Stimulated activated memory B cell treated with anti-CD40 and anti-IgM and Interleukin-4, amounts not matched to agents 10 μg/mL and 1 μg/mL and 100 μg/mL, for 72 hours (primary cell): Measurements from ENCODE around the gene GALNT14.

ENCODE experiments used
- ATAC-seq: fragments of 150-1000 bp; cut with Tn5 transposase; 2 replicates; pipeline ENCODE4 v1.10.0; 2021
- H3K27ac Mint-ChIP-seq: one replicate; pipeline ENCODE4 v1.8.0; 2022; ENCODE audit warnings: mild to moderate bottlenecking, mixed read lengths
- H3K27me3 Mint-ChIP-seq: one replicate; pipeline ENCODE4 v1.8.0; 2022; ENCODE audit warnings: mixed read lengths
- H3K36me3 Mint-ChIP-seq: one replicate; pipeline ENCODE4 v1.8.0; 2022; ENCODE audit warnings: mixed read lengths
- H3K4me1 Mint-ChIP-seq: one replicate; pipeline ENCODE4 v1.8.0; 2022; ENCODE audit warnings: mixed read lengths
- H3K4me3 Mint-ChIP-seq: one replicate; pipeline ENCODE4 v1.8.0; 2022; ENCODE audit warnings: mild to moderate bottlenecking, moderate library complexity, mixed read lengths
- H3K9me3 Mint-ChIP-seq: one replicate; pipeline ENCODE4 v1.8.0; 2022; ENCODE audit warnings: mixed read lengths

The GALNT14 gene

GRCh38 chr2:31058096-31059035, 79.9 kb downstream of the GALNT14 start:
- H3K36me3 Mint-ChIP-seq, result no peaks in the 10 kb centered on the region
- no peaks in the 10 kb centered on the region for H3K27me3 Mint-ChIP-seq
- ATAC-seq, result no peak
- no peaks in the 10 kb centered on the region for H3K4me1 Mint-ChIP-seq
- no peak overlapping the region for H3K4me3 Mint-ChIP-seq
- peaks cover 3% of the 10 kb centered on the region for H3K9me3 Mint-ChIP-seq
- H3K27ac Mint-ChIP-seq, result no peak overlapping the region

DNA sequence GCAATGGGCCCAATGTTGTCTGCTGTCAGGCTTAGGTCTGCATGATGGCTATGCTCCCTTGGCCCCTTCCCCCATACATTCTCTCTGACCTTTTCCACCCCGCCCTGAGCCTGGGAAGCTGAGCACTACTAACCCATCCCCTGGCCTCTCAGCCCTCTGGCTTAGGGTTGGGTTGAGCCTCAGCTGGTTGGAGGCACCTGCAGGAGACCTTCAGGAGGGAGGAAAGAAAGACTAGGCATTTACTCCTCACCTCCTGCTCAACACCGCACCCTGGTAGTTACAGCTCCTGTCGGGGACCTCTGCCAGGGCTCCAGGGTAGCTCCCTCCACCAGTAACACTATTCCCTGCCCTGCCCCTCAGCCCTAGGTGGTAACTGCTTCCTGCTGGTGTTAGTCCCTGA, 80.5 kb downstream of the GALNT14 start:
- H3K9me3 Mint-ChIP-seq, result peaks cover 3% of the 10 kb centered on the region
- no peak overlapping the region for H3K27ac Mint-ChIP-seq
- peak; percentile 42 for ATAC-seq

GRCh38 chr2:31055938-31056337, 82.3 kb downstream of the GALNT14 start:
- no peak overlapping the region for H3K27ac Mint-ChIP-seq

More for the DNA sequence above, 80.5 kb downstream of the GALNT14 start:
- H3K4me1 Mint-ChIP-seq, result no peaks in the 10 kb centered on the region
- no peaks in the 10 kb centered on the region for H3K36me3 Mint-ChIP-seq
- no peaks in the 10 kb centered on the region for H3K27me3 Mint-ChIP-seq
- H3K4me3 Mint-ChIP-seq, result no peak overlapping the region

GRCh38 chr2:31054842-31055388, 83.3 kb downstream of the GALNT14 start:
- Mint-ChIP-seq H3K36me3 (no peaks in the 10 kb centered on the region), H3K4me1 (no peaks in the 10 kb centered on the region), H3K4me3 (no peak overlapping the region), H3K9me3 (no peaks in the 10 kb centered on the region), H3K27ac (no peak overlapping the region), H3K27me3 (no peaks in the 10 kb centered on the region)
- no peak for ATAC-seq

More at GRCh38 chr2:31055938-31056337, 82.3 kb downstream of the GALNT14 start:
- Mint-ChIP-seq H3K27me3 (no peaks in the 10 kb centered on the region), H3K4me1 (no peaks in the 10 kb centered on the region), H3K4me3 (no peak overlapping the region), H3K9me3 (no peaks in the 10 kb centered on the region), H3K36me3 (no peaks in the 10 kb centered on the region)
- no peak for ATAC-seq

DNA sequence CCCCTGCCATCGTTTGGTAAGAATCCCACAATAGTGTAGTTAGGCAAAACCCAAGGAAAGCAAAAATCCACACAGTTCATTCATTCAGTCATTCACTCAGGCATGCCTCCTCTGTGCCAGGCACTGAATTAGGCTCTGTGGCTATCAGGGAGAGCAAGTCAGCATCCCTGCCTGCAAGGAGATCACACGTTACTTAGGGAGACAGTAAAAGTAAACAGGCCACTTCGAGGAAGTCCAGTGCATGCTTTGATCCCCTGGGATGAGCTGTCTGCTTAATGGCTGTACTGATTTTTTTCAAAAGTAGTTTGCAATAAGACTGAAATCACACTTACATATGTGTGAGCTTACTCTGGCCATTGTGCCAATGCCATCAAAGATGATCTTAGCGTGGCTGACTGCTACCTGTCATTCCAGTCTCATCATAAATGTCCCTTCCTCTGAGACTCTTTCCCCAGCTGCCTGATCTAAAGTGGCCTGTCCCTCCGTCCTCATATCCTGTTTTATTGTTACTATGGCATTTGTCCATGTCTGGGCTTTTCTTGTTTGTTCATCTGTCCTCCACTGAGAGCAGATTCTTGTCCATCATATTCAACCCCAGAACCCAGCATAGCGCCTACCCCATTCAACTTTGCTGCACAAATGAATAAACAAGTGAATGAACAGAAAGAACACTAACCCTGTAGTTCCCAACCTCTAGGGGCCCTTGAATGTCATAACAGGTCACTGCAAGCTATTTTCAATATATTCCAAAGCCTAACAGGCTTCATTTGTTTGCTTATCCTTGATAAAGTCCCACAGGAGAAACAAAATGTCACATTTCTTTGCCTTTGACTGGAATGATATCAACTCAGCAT, 84.1 kb downstream of the GALNT14 start:
- no peak for ATAC-seq
- H3K36me3 Mint-ChIP-seq, result no peaks in the 10 kb centered on the region

DNA sequence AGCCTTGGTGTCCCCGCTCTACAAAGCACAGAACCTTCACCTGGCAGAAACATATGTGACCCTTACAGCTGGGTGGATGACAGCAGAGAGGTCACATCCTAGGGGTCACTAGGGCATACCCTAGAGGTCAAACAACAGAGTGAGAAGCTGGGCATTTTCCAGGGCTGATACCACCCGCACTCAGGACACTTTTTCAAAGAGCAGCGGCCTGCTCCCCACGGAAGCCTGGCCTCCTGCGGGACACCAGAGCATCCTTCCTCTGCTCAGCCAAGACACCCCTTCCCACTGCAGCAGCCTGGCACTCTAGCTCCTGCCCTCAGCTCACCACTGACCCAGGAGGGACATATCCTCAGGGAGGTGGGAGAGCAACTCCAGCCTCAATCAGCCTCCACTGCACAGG, 86.0 kb downstream of the GALNT14 start:
- no peak for ATAC-seq
- no peak overlapping the region for H3K4me3 Mint-ChIP-seq
- H3K4me1 Mint-ChIP-seq, result no peaks in the 10 kb centered on the region
- H3K27me3 Mint-ChIP-seq, result no peaks in the 10 kb centered on the region
- H3K27ac Mint-ChIP-seq, result no peak overlapping the region
- no peaks in the 10 kb centered on the region for H3K36me3 Mint-ChIP-seq
- H3K9me3 Mint-ChIP-seq, result no peaks in the 10 kb centered on the region

More for the DNA sequence above, 84.1 kb downstream of the GALNT14 start:
- Mint-ChIP-seq H3K4me1 (no peaks in the 10 kb centered on the region), H3K27me3 (no peaks in the 10 kb centered on the region), H3K9me3 (no peaks in the 10 kb centered on the region), H3K27ac (no peak overlapping the region), H3K4me3 (no peak overlapping the region)

DNA sequence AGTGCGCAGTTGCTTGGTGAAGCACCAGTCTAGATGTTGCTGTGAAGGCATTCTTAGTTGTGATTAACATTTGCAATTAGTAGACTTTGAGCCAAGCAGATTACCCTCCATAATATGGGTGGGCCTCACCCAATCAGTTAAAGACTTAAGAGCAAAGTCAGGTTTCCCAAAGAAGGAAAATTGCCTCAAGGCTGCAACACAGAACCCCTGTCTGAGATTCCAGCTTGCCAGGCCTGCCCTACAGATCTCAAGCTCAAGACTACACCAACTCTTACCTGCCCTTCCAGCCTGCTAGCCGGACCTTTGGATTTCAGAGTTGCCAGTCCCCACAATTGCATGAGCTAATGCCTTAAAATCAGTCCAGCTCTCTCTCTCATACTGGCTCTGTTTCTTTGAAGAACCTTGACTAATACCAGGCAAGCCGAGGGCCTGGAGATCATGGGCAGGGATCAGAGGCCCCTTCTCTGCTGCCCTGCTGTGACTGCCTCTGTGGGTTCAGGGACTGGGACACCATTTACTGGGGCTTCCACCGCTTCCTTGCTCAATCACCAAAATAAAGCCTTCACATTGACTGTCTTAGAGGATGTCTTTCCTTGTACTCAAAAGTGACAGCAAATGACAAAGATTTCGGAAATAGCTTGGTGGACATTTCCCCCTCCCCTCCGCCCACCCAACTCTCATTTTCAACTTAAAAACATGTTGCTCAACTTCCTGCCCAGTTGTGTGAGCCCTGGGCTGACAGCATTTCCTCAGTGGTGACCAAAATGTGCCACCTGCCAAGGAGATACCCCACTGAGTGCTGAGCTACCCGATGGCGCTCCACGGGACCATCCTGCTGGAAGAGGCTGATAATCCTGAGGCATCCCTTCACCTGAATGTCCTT, 86.7 kb downstream of the GALNT14 start:
- no peaks in the 10 kb centered on the region for H3K4me1 Mint-ChIP-seq
- ATAC-seq, result no peak
- H3K4me3 Mint-ChIP-seq, result no peak overlapping the region
- no peak overlapping the region for H3K27ac Mint-ChIP-seq
- no peaks in the 10 kb centered on the region for H3K9me3 Mint-ChIP-seq
- H3K36me3 Mint-ChIP-seq, result no peaks in the 10 kb centered on the region
- H3K27me3 Mint-ChIP-seq, result no peaks in the 10 kb centered on the region

GRCh38 chr2:31049916-31050588, 88.2 kb downstream of the GALNT14 start:
- no peak for ATAC-seq
- Mint-ChIP-seq H3K27me3 (no peaks in the 10 kb centered on the region), H3K27ac (no peak overlapping the region), H3K36me3 (no peaks in the 10 kb centered on the region), H3K9me3 (no peaks in the 10 kb centered on the region), H3K4me1 (no peaks in the 10 kb centered on the region), H3K4me3 (no peak overlapping the region)

GRCh38 chr2:31049264-31049663, 89.0 kb downstream of the GALNT14 start:
- Mint-ChIP-seq H3K4me1 (no peaks in the 10 kb centered on the region), H3K36me3 (no peaks in the 10 kb centered on the region), H3K9me3 (no peaks in the 10 kb centered on the region), H3K4me3 (no peak overlapping the region), H3K27me3 (no peaks in the 10 kb centered on the region), H3K27ac (no peak overlapping the region)
- no peak for ATAC-seq

DNA sequence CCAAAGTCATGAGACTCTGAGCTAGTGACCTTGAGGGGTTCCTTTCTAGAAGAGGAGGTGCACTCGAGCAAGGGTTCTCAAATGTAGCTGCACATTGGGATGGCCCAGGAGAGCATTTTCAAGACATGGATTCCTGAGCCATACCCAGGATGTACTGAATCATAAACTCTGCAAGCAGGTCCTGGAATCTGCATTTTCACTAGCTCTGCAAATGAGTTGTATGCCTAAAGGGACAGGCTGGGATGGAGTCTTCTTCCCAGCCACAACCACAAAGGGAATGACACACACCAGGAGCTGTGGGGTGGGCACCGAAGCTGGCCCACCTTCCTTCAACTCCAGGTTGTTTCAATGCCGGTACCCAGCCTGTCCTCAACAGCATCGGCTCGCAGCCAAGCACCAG, 90.6 kb downstream of the GALNT14 start:
- Mint-ChIP-seq H3K36me3 (no peaks in the 10 kb centered on the region), H3K27ac (no peak overlapping the region), H3K4me3 (no peak overlapping the region), H3K4me1 (no peaks in the 10 kb centered on the region), H3K27me3 (no peaks in the 10 kb centered on the region), H3K9me3 (no peaks in the 10 kb centered on the region)
- no peak for ATAC-seq

- no peak for ATAC-seq
- no peak overlapping the region for H3K27ac Mint-ChIP-seq
- H3K36me3 Mint-ChIP-seq, result peaks cover 12% of the 10 kb centered on the region
- no peaks in the 10 kb centered on the region for H3K4me1 Mint-ChIP-seq
- H3K27me3 Mint-ChIP-seq, result no peaks in the 10 kb centered on the region
- H3K9me3 Mint-ChIP-seq, result peaks cover 17% of the 10 kb centered on the region
- no peak overlapping the region for H3K4me3 Mint-ChIP-seq
These were observed 99.9 kb downstream of the GALNT14 start for GRCh38 chr2:31038385-31038784.

- no peaks in the 10 kb centered on the region for H3K4me1 Mint-ChIP-seq
- no peak overlapping the region for H3K27ac Mint-ChIP-seq
- no peak for ATAC-seq
- H3K9me3 Mint-ChIP-seq, result peaks cover 17% of the 10 kb centered on the region
- H3K27me3 Mint-ChIP-seq, result no peaks in the 10 kb centered on the region
- H3K36me3 Mint-ChIP-seq, result peaks cover 12% of the 10 kb centered on the region
- no peak overlapping the region for H3K4me3 Mint-ChIP-seq
These were observed 101.2 kb downstream of the GALNT14 start for GRCh38 chr2:31037058-31037457.

DNA sequence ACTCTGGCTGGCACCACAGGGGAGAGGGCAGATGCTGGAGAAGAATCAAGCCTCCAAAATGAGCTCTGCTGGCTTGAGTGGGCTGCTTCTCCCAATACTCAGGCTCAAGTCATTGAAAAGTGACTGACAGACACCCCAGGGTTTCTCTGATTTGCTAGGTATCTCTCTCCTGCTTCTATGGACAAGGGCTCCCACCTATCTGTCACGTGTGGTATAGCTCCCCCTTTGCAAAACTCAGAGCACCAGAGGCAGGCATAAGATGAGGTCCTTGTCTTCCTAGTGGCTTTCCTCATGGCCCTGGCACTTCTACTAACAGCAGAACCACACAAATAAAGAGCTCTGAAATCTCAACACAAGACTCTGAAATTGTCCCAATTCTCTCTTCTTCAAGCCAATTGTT, 105.2 kb downstream of the GALNT14 start:
- Mint-ChIP-seq H3K36me3 (peaks cover 12% of the 10 kb centered on the region), H3K27ac (no peak overlapping the region), H3K4me1 (no peaks in the 10 kb centered on the region), H3K27me3 (no peaks in the 10 kb centered on the region), H3K4me3 (no peak overlapping the region), H3K9me3 (peaks cover 14% of the 10 kb centered on the region)
- ATAC-seq, result no peak

DNA sequence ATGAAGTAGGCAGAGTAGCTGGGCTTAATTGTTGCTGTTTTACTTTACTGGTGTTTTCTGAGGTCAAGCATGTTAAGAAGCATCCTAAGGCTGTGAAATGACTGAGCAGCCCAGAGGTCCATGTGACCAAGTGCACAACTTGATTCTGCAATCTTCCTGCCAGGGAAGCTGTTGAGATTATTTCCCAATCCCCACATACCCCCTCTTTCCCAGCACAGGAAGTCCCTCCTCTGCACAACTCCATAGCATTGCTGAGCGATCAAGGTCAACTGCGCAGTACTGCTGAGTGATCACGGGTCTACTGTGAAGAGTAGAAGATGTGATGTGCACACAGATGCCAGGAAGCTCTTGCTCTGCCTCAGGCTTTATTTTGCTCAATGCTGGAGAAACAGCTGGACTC, 105.8 kb downstream of the GALNT14 start:
- no peak overlapping the region for H3K4me3 Mint-ChIP-seq
- H3K27me3 Mint-ChIP-seq, result no peaks in the 10 kb centered on the region
- H3K9me3 Mint-ChIP-seq, result peaks cover 14% of the 10 kb centered on the region
- no peak overlapping the region for H3K27ac Mint-ChIP-seq
- H3K36me3 Mint-ChIP-seq, result peaks cover 12% of the 10 kb centered on the region
- ATAC-seq, result no peak
- no peaks in the 10 kb centered on the region for H3K4me1 Mint-ChIP-seq
